Lower lobe of right lung (tissue), 2 donors: ENCODE data around the gene BRIP1. TPM values are rescaled to one million over a fixed set of nuclear protein-coding genes. Genes with fewer than 3 reads are reported as not detected.

Experiments
- ATAC-seq, 2 donors: fragments of 200-7000 bp; cut with Tn5 transposase; one replicate each; pipeline ENCODE4 v1.9.1; 2020 to 2022; ENCODE audit warnings: mild to moderate bottlenecking in 2 of 2, moderate library complexity in 2 of 2
- DNase-seq: peaks from one replicate; pipeline ENCODE4 v3.0.0-alpha.2; 2020
- H3K27ac ChIP-seq: fragments of 200-600 bp; one replicate; pipeline ENCODE4 v1.8.0; 2022
- H3K27me3 ChIP-seq: fragments of 200-600 bp; one replicate; pipeline ENCODE4 v1.8.0; 2022; ENCODE audit warnings: low read depth
- H3K36me3 ChIP-seq: fragments of 200-600 bp; one replicate; pipeline ENCODE4 v1.8.0; 2022; ENCODE audit warnings: mild to moderate bottlenecking
- H3K4me1 ChIP-seq: fragments of 200-600 bp; one replicate; pipeline ENCODE4 v1.8.0; 2022
- H3K4me3 ChIP-seq: fragments of 200-600 bp; one replicate; pipeline ENCODE4 v1.8.0; 2022; ENCODE audit warnings: mild to moderate bottlenecking
- H3K9me3 ChIP-seq: fragments of 200-600 bp; one replicate; pipeline ENCODE4 v1.8.0; 2022
- CTCF ChIP-seq: fragments of 200-600 bp; IDR thresholded peaks from one replicate; pipeline ENCODE4 v1.8.0; 2022; ENCODE audit warnings: antibody characterized with exemption, mild to moderate bottlenecking
- intact Hi-C: fragments of 100-400 bp; cut with DNase I; formaldehyde crosslinking; loops from one replicate; pipeline ENCODE4 v1.11.0; 2022
- total RNA-seq: library from RNA; stranded (reverse); fragmentation: NEBNext Ultra II Directional; extraction: Animal tissue kit (Norgen Biotek cat#: 25700); gene quantifications from one replicate; pipeline ENCODE4 v1.2.1, GENCODE V29; 2021
- donor health status: DM: no; HTN: yes; CAD: no; lungs with severe emphysema.

BRIP1 gene
- total RNA-seq, 1 donor from 2014 or later: 0.83 TPM

- no peak for ATAC-seq
- Histone ChIP-seq H3K9me3 (peaks cover 9% of the 10 kb centered on the region), H3K36me3 (no peaks in the 10 kb centered on the region), H3K4me1 (no peaks in the 10 kb centered on the region), H3K27me3 (no peaks in the 10 kb centered on the region), H3K4me3 (no peak overlapping the region), H3K27ac (no peak overlapping the region)
- DNase-seq: no peak
- intact Hi-C loops: no loop called here
- TF ChIP-seq CTCF: no peak
These were observed 124.3 kb downstream of the BRIP1 start for GRCh38 chr17:61739002-61739401.

GRCh38 chr17:61738249-61738648, 125.1 kb downstream of the BRIP1 start:
- ATAC-seq: no peak
- no peak for DNase-seq
- no peak for TF ChIP-seq CTCF
- H3K4me3 ChIP-seq: no peak overlapping the region
- peaks cover 9% of the 10 kb centered on the region for H3K9me3 ChIP-seq
- intact Hi-C loops: no loop called here
- H3K4me1 ChIP-seq: no peaks in the 10 kb centered on the region
- H3K27me3 ChIP-seq: no peaks in the 10 kb centered on the region
- H3K27ac ChIP-seq: no peak overlapping the region
- H3K36me3 ChIP-seq: no peaks in the 10 kb centered on the region

- TF ChIP-seq CTCF: no peak
- no peak for DNase-seq
- ATAC-seq: no peak
- intact Hi-C loops: no loop called here
- Histone ChIP-seq H3K4me3 (no peak overlapping the region), H3K4me1 (no peaks in the 10 kb centered on the region), H3K36me3 (no peaks in the 10 kb centered on the region), H3K9me3 (peaks cover 9% of the 10 kb centered on the region), H3K27ac (no peak overlapping the region), H3K27me3 (no peaks in the 10 kb centered on the region)
These were observed 125.5 kb downstream of the BRIP1 start for GRCh38 chr17:61737820-61738219.

- H3K27me3 ChIP-seq: no peaks in the 10 kb centered on the region
- no peak for ATAC-seq
- H3K9me3 ChIP-seq: peaks cover 5% of the 10 kb centered on the region
- no peak for TF ChIP-seq CTCF
- H3K27ac ChIP-seq: no peak overlapping the region
- no peaks in the 10 kb centered on the region for H3K4me1 ChIP-seq
- H3K4me3 ChIP-seq: no peak overlapping the region
- no peak for DNase-seq
- H3K36me3 ChIP-seq: no peaks in the 10 kb centered on the region
- intact Hi-C loops: no loop called here
These were observed 126.9 kb downstream of the BRIP1 start for GRCh38 chr17:61736438-61736837.

GRCh38 chr17:61735807-61736206, 127.5 kb downstream of the BRIP1 start:
- Histone ChIP-seq H3K4me1 (no peaks in the 10 kb centered on the region), H3K36me3 (no peaks in the 10 kb centered on the region), H3K27me3 (no peaks in the 10 kb centered on the region), H3K9me3 (peaks cover 5% of the 10 kb centered on the region), H3K27ac (no peak overlapping the region), H3K4me3 (no peak overlapping the region)
- intact Hi-C loops: no loop called here
- no peak for TF ChIP-seq CTCF
- ATAC-seq: no peak
- no peak for DNase-seq

GRCh38 chr17:61734466-61734865, 128.9 kb downstream of the BRIP1 start:
- peaks cover 5% of the 10 kb centered on the region for H3K9me3 ChIP-seq
- TF ChIP-seq CTCF: no peak
- ATAC-seq (no peak), DNase-seq (no peak)
- no peak overlapping the region for H3K27ac ChIP-seq
- H3K4me3 ChIP-seq: no peak overlapping the region
- no peaks in the 10 kb centered on the region for H3K4me1 ChIP-seq
- intact Hi-C loops: no loop called here
- H3K27me3 ChIP-seq: no peaks in the 10 kb centered on the region
- no peaks in the 10 kb centered on the region for H3K36me3 ChIP-seq
